Measurements from ENCODE around the gene COL10A1. TPM values are rescaled to one million over a fixed set of nuclear protein-coding genes. Genes with fewer than 3 reads are reported as not detected.

The COL10A1 gene
- total RNA-seq, 1 donor from 2014 or later, result not detected

- H3K27me3 ChIP-seq (ENCODE audit: control insufficient read depth, insufficient read depth, low read length), result no peaks in the 10 kb centered on the region
- TF ChIP-seq CTCF (IDR thresholded peaks at IDR 0.05; ENCODE audit: insufficient read depth, low read length, poor library complexity, severe bottlenecking), result no peak
- no peak for DNase-seq (ENCODE audit: low read depth)
These were observed 19.8 kb downstream of the COL10A1 start for GRCh38 chr6:116106146-116106545.

GRCh38 chr6:116105247-116105646 is 20.7 kb downstream of the COL10A1 start:
- peaks cover under 1% of the 10 kb centered on the region for H3K36me3 ChIP-seq (ENCODE audit: control insufficient read depth, insufficient read depth, low read length)
- TF ChIP-seq CTCF (IDR thresholded peaks at IDR 0.05; ENCODE audit: insufficient read depth, low read length, poor library complexity, severe bottlenecking), result no peak
- no peak overlapping the region for H3K4me3 ChIP-seq (ENCODE audit: low read depth, low read length)
- no peaks in the 10 kb centered on the region for H3K27me3 ChIP-seq (ENCODE audit: control insufficient read depth, insufficient read depth, low read length)
- no peak for DNase-seq (ENCODE audit: low read depth)

More at GRCh38 chr6:116106146-116106545, 19.8 kb downstream of the COL10A1 start:
- Histone ChIP-seq H3K4me3 (ENCODE audit: low read depth, low read length) (no peak overlapping the region), H3K36me3 (ENCODE audit: control insufficient read depth, insufficient read depth, low read length) (peaks cover 2% of the 10 kb centered on the region)

GRCh38 chr6:116104636-116105035 is 21.3 kb downstream of the COL10A1 start:
- Histone ChIP-seq H3K4me3 (ENCODE audit: low read depth, low read length) (no peak overlapping the region), H3K27me3 (ENCODE audit: control insufficient read depth, insufficient read depth, low read length) (no peaks in the 10 kb centered on the region), H3K36me3 (ENCODE audit: control insufficient read depth, insufficient read depth, low read length) (no peaks in the 10 kb centered on the region)
- no peak for TF ChIP-seq CTCF (IDR thresholded peaks at IDR 0.05; ENCODE audit: insufficient read depth, low read length, poor library complexity, severe bottlenecking)
- DNase-seq (ENCODE audit: low read depth), result no peak

GRCh38 chr6:116102873-116103272 is 23.1 kb downstream of the COL10A1 start:
- no peak for DNase-seq (ENCODE audit: low read depth)
- H3K36me3 ChIP-seq (ENCODE audit: control insufficient read depth, insufficient read depth, low read length), result no peaks in the 10 kb centered on the region
- no peak for TF ChIP-seq CTCF (IDR thresholded peaks at IDR 0.05; ENCODE audit: insufficient read depth, low read length, poor library complexity, severe bottlenecking)

GRCh38 chr6:116101790-116102189 is 24.1 kb downstream of the COL10A1 start:
- Histone ChIP-seq H3K36me3 (ENCODE audit: control insufficient read depth, insufficient read depth, low read length) (no peaks in the 10 kb centered on the region), H3K27me3 (ENCODE audit: control insufficient read depth, insufficient read depth, low read length) (no peaks in the 10 kb centered on the region), H3K4me3 (ENCODE audit: low read depth, low read length) (peak overlapping the region; percentile 91)
- TF ChIP-seq CTCF (IDR thresholded peaks at IDR 0.05; ENCODE audit: insufficient read depth, low read length, poor library complexity, severe bottlenecking), result no peak
- no peak for DNase-seq (ENCODE audit: low read depth)

More at GRCh38 chr6:116102873-116103272, 23.1 kb downstream of the COL10A1 start:
- no peak overlapping the region for H3K4me3 ChIP-seq (ENCODE audit: low read depth, low read length)
- H3K27me3 ChIP-seq (ENCODE audit: control insufficient read depth, insufficient read depth, low read length), result no peaks in the 10 kb centered on the region

GRCh38 chr6:116101302-116101718 is 24.6 kb downstream of the COL10A1 start:
- peak overlapping the region; percentile 91 for H3K4me3 ChIP-seq (ENCODE audit: low read depth, low read length)
- H3K36me3 ChIP-seq (ENCODE audit: control insufficient read depth, insufficient read depth, low read length), result no peaks in the 10 kb centered on the region
- no peak for TF ChIP-seq CTCF (IDR thresholded peaks at IDR 0.05; ENCODE audit: insufficient read depth, low read length, poor library complexity, severe bottlenecking)
- no peaks in the 10 kb centered on the region for H3K27me3 ChIP-seq (ENCODE audit: control insufficient read depth, insufficient read depth, low read length)
- no peak for DNase-seq (ENCODE audit: low read depth)

Data from kidney epithelial cell (primary cell).